NCI-H1417 (cell line): ENCODE data around the gene NOS3.

ENCODE experiments used
- DNase-seq, 3 experiments: peaks; one replicate each; lab custom pipeline; 2025; lab: John Stamatoyannopoulos, UW

Gene NOS3

GRCh38 chr7:151058781-151059366, 68.1 kb downstream of the NOS3 start:
- DNase-seq, result peak in 1 of 3 experiments; percentile 77

- DNase-seq, result peak; percentile 83 to 90 (median 84)
Observed at GRCh38 chr7:151059367-151060112, 68.7 kb downstream of the NOS3 start, which contains the start of gene SLC4A2. TSS of gene SLC4A2 (plus strand) at chr7:151059589. CDS start at chr7:151061988, 2,399 bp downstream.

DNA sequence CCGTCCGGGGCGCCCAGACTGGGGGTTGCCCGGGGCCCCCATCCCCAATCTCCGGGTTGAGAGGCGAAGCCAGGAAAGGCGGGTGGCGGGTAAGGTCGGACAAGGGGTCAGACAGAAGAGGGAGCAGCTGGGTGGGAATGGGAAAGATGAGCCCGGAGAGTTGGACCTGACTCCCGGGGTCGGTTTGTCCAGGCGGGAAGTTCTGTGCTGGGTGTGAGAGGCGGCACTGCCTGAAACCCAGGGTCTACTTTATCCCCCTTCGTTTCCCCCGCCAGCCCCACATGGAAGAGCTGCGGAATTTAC, 69.2 kb downstream of the NOS3 start:
- no peak for DNase-seq

- peak in 2 of 3 experiments; percentile 28 to 44 for DNase-seq
Observed at GRCh38 chr7:151060416-151061212, 69.8 kb downstream of the NOS3 start.

- DNase-seq, result peak in 1 of 3 experiments; percentile 80
Observed at GRCh38 chr7:151061213-151062110, 70.6 kb downstream of the NOS3 start.

DNA sequence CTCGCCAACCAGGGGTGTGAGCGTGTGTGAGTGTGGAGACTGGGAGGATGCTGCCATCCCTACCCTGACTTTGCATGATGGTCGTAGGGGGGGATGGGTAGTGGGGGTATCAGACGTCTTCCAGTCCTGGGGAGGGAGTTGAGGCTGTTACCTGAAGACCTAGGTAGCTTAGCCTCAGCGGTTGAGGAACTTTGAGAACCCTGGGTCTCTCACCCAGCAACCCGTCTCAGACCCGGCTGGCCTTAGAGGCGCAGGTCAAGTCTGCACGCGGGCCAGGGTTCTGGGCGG, 71.2 kb downstream of the NOS3 start:
- no peak for DNase-seq

- DNase-seq, result peak in 1 of 3 experiments; percentile 66
Observed at GRCh38 chr7:151062399-151063211, 71.8 kb downstream of the NOS3 start.

- no peak for DNase-seq
Observed at GRCh38 chr7:151063212-151063561, 72.4 kb downstream of the NOS3 start.
